K562 (cell line): ENCODE data around the gene JAM2. TPM values are rescaled to one million over a fixed set of nuclear protein-coding genes. Genes with fewer than 3 reads are reported as not detected.

ENCODE experiments used
- CTCF ChIP-seq, 3 experiments: IDR thresholded peaks in 2 of 3; conservative IDR thresholded peaks in 1 of 3; 2 replicates each; pipeline ENCODE4 v1.5.1; 2011 to 2012; ENCODE audit warnings: low read length in 3 of 3, mild to moderate bottlenecking in 3 of 3, control low read depth in 2 of 3, improper control_type of control experiment in 1 of 3, inconsistent platforms in 1 of 3, low read depth in 1 of 3, mixed read lengths in 1 of 3, moderate library complexity in 1 of 3; ENCODE audit not compliant: insufficient read depth in 2 of 3
- SETDB1 ChIP-seq: IDR thresholded peaks from one replicate; pipeline ENCODE4 v1.6.1; 2012; ENCODE audit warnings: low read length, control low read depth, inconsistent platforms
- SMARCE1 ChIP-seq: fragments of 450-650 bp; IDR thresholded peaks from 2 replicates; pipeline ENCODE4 v1.7.1; 2016; ENCODE audit warnings: mild to moderate bottlenecking
- SREBF1 ChIP-seq: fragments of 150-350 bp; IDR thresholded peaks from 2 replicates; pipeline ENCODE4 v1.6.1; 2014; ENCODE audit warnings: antibody characterized with exemption, low read depth, low read length, borderline replicate concordance
- ZBTB11 ChIP-seq, 3 experiments: fragments of 200-800 bp in 1 of 3; fragments of 250-450 bp in 1 of 3; fragments of 450-650 bp in 1 of 3; sonication (Bioruptor Pico) in 1 of 3; sonication (Bioruptor generic) in 1 of 3; formaldehyde crosslinking in 1 of 3; IDR thresholded peaks; 2 replicates each; pipeline versions ENCODE4 v1.6.1 to v1.8.0; 2016 to 2022; ENCODE audit warnings: mild to moderate bottlenecking in 2 of 3, missing genetic modification characterization in 2 of 3, missing compliant biosample characterization in 1 of 3, moderate library complexity in 1 of 3
- ZFP1 ChIP-seq: fragments of 450-650 bp; formaldehyde crosslinking; IDR thresholded peaks from 2 replicates; pipeline ENCODE4 v1.4.0; 2020; ENCODE audit warnings: mild to moderate bottlenecking, mixed read lengths
- ZKSCAN8 ChIP-seq: fragments of 200-800 bp; sonication (Bioruptor generic); IDR thresholded peaks from 2 replicates; pipeline ENCODE4 v1.6.1; 2016; ENCODE audit warnings: missing genetic modification characterization, missing compliant biosample characterization
- ZNF561 ChIP-seq: fragments of 450-650 bp; formaldehyde crosslinking; conservative IDR thresholded peaks from 2 replicates; pipeline ENCODE4 v1.4.0; 2020; ENCODE audit warnings: mild to moderate bottlenecking, moderate library complexity
- polyA plus RNA-seq, 8 experiments: library from polyadenylated mRNA; depleted of rRNA in 4 of 8; stranded (reverse) in 5 of 8; unstranded in 3 of 8; fragments of >200 nt; fragmentation: Nextera tagmentation in 2 of 8; fragmentation: Illumina TruSeq in 1 of 8; extraction: Ambion mirVana in 2 of 8; extraction: Trizol in 1 of 8; gene quantifications; 2 replicates each; pipeline versions ENCODE4 v1.2.1 to v1.2.3, GENCODE V29; 2011 to 2014; ENCODE audit warnings: inconsistent platforms in 1 of 8, missing spikeins in 1 of 8
- total RNA-seq, 7 experiments: library from RNA; depleted of rRNA in 6 of 7; stranded (reverse); fragments of >200 nt in 6 of 7; fragmentation: Illumina TruSeq in 2 of 7; extraction: Trizol in 2 of 7; gene quantifications; 2 replicates each; pipeline versions ENCODE4 v1.2.1 to v1.2.3, GENCODE V29; 2011 to 2021; ENCODE audit warnings: low replicate concordance in 1 of 7
- TF ChIP-seq, protein P1 (sequence below): fragments of 450-650 bp; IDR thresholded peaks from 2 replicates; pipeline ENCODE4 v1.6.1; 2016; ENCODE audit warnings: missing biosample characterization, missing genetic modification characterization
- TF ChIP-seq, protein P2 (sequence below): fragments of 250-450 bp; sonication (Bioruptor Pico); IDR thresholded peaks from 2 replicates; pipeline ENCODE4 v1.8.0; 2021; ENCODE audit warnings: borderline replicate concordance, mild to moderate bottlenecking, moderate library complexity; ENCODE audit not compliant: poor library complexity, severe bottlenecking

The JAM2 gene
- total and polyA plus RNA-seq, 9 of the 15 experiments (the other 6 are each of a cell fraction or from before 2014, with no cell fraction given) = 0.03 to 0.08 (median 0.07) TPM; not detected in 6

GRCh38 chr21:25607151-25608043, 31.7 kb upstream of the JAM2 start, which contains the start of gene MRPL39 (continued):
- TF ChIP-seq ZBTB11 (CRISPR knock-in tag; IDR thresholded peaks at IDR 0.05) = peak; percentile 95 to 99 (median 98)
- TF ChIP-seq SMARCE1 = 0 out of 2 replicates have a peak, but pooled peaks have one; percentile 52
- no peak for TF ChIP-seq SREBF1
- peak; percentile 42 for TF ChIP-seq SETDB1
- TF ChIP-seq CTCF (IDR thresholded peaks at IDR 0.05 in 2 of 3, conservative IDR thresholded peaks at IDR 0.05 in 1 of 3; ENCODE audit: insufficient read depth in 2 of 3, low read depth in 1 of 3, low read length in 3 of 3) = peak; percentile 72 to 83 (median 82)
- TF ChIP-seq ZFP1 (CRISPR knock-in tag) = no peak
- TF ChIP-seq ZNF561 (CRISPR knock-in tag) = no peak
- TF ChIP-seq, protein P1, sequence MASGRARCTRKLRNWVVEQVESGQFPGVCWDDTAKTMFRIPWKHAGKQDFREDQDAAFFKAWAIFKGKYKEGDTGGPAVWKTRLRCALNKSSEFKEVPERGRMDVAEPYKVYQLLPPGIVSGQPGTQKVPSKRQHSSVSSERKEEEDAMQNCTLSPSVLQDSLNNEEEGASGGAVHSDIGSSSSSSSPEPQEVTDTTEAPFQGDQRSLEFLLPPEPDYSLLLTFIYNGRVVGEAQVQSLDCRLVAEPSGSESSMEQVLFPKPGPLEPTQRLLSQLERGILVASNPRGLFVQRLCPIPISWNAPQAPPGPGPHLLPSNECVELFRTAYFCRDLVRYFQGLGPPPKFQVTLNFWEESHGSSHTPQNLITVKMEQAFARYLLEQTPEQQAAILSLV (tag) = 0 out of 2 replicates have a peak, but pooled peaks have one; percentile 30
- TF ChIP-seq, protein P2, sequence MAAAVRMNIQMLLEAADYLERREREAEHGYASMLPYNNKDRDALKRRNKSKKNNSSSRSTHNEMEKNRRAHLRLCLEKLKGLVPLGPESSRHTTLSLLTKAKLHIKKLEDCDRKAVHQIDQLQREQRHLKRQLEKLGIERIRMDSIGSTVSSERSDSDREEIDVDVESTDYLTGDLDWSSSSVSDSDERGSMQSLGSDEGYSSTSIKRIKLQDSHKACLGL (CRISPR knock-in tag) = no peak
- TF ChIP-seq ZKSCAN8 (CRISPR knock-in tag) = no peak
